Body of pancreas (tissue), 4 donors: ENCODE results near the gene WWC2. TPM values are rescaled to one million over a fixed set of nuclear protein-coding genes. Genes with fewer than 3 reads are reported as not detected.
A peak's percentile ranks its signal among the peaks of the same experiment; 100 is the strongest.

ENCODE experiments used
- ATAC-seq: fragments of 150-250 bp; one replicate; pipeline ENCODE4 v1.9.1; 2016
- DNase-seq, 4 donors: peaks; one replicate each; pipeline ENCODE4 v3.0.0-alpha.2; 2019
- H3K27ac ChIP-seq, 4 donors: fragments of 200-600 bp; sonication (generic); 1 replicate in 3 of 4; 2 replicates in 1 of 4; pipeline versions ENCODE4 v1.5.1 to v1.6.1; 2016 to 2019; ENCODE audit warnings: mild to moderate bottlenecking in 1 of 4, mixed read lengths in 1 of 4, moderate library complexity in 1 of 4
- H3K27me3 ChIP-seq, 2 donors: fragments of 200-600 bp; sonication (generic); one replicate each; pipeline ENCODE4 v1.6.0; 2016; ENCODE audit warnings: mild to moderate bottlenecking in 1 of 2
- H3K36me3 ChIP-seq, 2 donors: fragments of 200-600 bp; sonication (generic); replicated peaks in 1 of 2; 2 replicates each; pipeline ENCODE4 v1.5.1; 2016; ENCODE audit warnings: low read depth in 2 of 2; ENCODE audit not compliant: insufficient read depth in 1 of 2
- H3K4me1 ChIP-seq: fragments of 200-600 bp; sonication (generic); one replicate; pipeline ENCODE4 v1.6.0; 2016
- H3K4me3 ChIP-seq, 2 donors: fragments of 200-600 bp; sonication (generic); 1 replicate in 1 of 2; 2 replicates in 1 of 2; pipeline ENCODE4 v1.5.1; 2016 to 2019
- H3K9me3 ChIP-seq, 3 donors: fragments of 200-600 bp; sonication (generic); 1 replicate in 2 of 3; 2 replicates in 1 of 3; pipeline ENCODE4 v1.5.1; 2016
- POLR2A ChIP-seq, 3 donors: fragments of 450-650 bp; IDR thresholded peaks; one replicate each; pipeline ENCODE4 v1.6.1; 2016; ENCODE audit warnings: antibody characterized with exemption in 3 of 3, mild to moderate bottlenecking in 2 of 3
- WGBS, 2 donors: methylation state at CpG; one replicate each; pipeline ENCODE4 v1.1.5; 2017; 5-methylcytosine and 5-hydroxymethylcytosine counted together
- intact Hi-C: fragments of 100-400 bp; cut with DNase I; formaldehyde crosslinking; loops from one replicate; pipeline ENCODE4 v1.15.1; 2023
- total RNA-seq, 2 donors: library from RNA; depleted of rRNA; stranded (reverse); fragments of >200 nt; gene quantifications; one replicate each; pipeline ENCODE4 v1.1.0, GENCODE V29; 2016
- TF ChIP-seq, protein P1 (sequence below), 7 experiments: fragments of 450-650 bp in 4 of 7; fragments of 200-600 bp in 3 of 7; sonication (generic) in 3 of 7; IDR thresholded peaks; one replicate each; pipeline ENCODE4 v1.5.1; 2016 to 2019; ENCODE audit warnings: antibody characterized with exemption in 7 of 7

WWC2 gene
- total RNA-seq, 2 donors from 2014 or later = 24.4 to 30.3 TPM

DNA sequence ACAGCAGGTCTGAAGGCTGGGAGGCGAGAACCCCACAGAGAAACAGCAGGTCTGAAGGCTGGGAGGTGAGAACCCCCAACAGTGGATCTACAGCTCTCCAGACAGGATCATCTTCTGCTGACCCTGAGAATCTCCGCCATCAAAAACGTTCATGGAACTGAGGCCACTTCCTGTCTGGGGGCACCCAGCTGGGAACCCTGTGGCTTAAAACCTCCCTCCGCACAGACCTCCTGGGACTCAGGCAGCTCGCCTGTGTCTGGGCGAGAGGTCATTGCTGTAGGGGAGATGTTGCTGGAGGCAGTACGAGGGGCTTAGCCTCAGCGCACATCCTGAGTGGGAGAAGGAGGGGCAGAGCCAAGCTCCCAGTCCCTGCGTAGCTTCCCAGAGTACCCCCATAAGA, 238.3 kb downstream of the WWC2 start:
- DNase-seq (peak in 2 of 4 donors; percentile 2 to 3), ATAC-seq (no peak)
- Histone ChIP-seq H3K27me3 (no peaks in the 10 kb centered on the region), H3K27ac (no peak overlapping the region), H3K4me1 (no peaks in the 10 kb centered on the region), H3K4me3 (no peak overlapping the region), H3K36me3 (no peaks in the 10 kb centered on the region), H3K9me3 (no peaks in the 10 kb centered on the region)
- TF ChIP-seq, protein P1, sequence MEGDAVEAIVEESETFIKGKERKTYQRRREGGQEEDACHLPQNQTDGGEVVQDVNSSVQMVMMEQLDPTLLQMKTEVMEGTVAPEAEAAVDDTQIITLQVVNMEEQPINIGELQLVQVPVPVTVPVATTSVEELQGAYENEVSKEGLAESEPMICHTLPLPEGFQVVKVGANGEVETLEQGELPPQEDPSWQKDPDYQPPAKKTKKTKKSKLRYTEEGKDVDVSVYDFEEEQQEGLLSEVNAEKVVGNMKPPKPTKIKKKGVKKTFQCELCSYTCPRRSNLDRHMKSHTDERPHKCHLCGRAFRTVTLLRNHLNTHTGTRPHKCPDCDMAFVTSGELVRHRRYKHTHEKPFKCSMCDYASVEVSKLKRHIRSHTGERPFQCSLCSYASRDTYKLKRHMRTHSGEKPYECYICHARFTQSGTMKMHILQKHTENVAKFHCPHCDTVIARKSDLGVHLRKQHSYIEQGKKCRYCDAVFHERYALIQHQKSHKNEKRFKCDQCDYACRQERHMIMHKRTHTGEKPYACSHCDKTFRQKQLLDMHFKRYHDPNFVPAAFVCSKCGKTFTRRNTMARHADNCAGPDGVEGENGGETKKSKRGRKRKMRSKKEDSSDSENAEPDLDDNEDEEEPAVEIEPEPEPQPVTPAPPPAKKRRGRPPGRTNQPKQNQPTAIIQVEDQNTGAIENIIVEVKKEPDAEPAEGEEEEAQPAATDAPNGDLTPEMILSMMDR (IDR thresholded peaks at IDR 0.05) = no peak
- TF ChIP-seq POLR2A (IDR thresholded peaks at IDR 0.05) = no peak
- 79 to 98% methylated on average over 7 to 9 of the region's 9 CpGs for WGBS, 2 donors
- intact Hi-C loops = no loop called here

DNA sequence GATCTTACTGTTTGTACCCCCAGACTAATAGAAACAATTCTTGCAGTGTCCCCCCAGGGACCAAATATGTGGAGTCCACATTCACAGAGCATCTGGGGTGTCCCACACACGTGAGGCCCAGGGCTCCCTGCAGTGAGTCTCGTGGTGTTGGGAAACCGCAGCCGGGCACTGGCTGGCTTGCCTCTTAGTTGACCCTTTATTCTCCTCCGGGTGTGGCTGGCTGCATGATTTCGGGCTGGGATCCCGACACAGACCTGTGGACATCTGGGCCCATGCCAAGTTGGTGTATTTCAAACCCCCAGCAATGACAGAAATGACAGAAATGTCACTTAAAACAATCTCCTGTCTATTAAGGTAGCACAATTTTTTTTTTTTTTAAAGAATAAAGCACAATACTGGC, 238.8 kb downstream of the WWC2 start:
- TF ChIP-seq, protein P1 (IDR thresholded peaks at IDR 0.05) = no peak
- no peak for TF ChIP-seq POLR2A (IDR thresholded peaks at IDR 0.05)
- H3K4me3 ChIP-seq = no peak overlapping the region
- no peak overlapping the region for H3K27ac ChIP-seq
- H3K27me3 ChIP-seq = no peaks in the 10 kb centered on the region
- H3K9me3 ChIP-seq = no peaks in the 10 kb centered on the region
- intact Hi-C loops = no loop called here
- WGBS, 2 donors = 53 to 63% methylated on average over 7 of the region's 7 CpGs
- peaks cover 2% of the 10 kb centered on the region for H3K4me1 ChIP-seq
- DNase-seq = peak in 3 of 4 donors; percentile 9 to 28 (median 15)
- no peaks in the 10 kb centered on the region for H3K36me3 ChIP-seq
- ATAC-seq = no peak

DNA sequence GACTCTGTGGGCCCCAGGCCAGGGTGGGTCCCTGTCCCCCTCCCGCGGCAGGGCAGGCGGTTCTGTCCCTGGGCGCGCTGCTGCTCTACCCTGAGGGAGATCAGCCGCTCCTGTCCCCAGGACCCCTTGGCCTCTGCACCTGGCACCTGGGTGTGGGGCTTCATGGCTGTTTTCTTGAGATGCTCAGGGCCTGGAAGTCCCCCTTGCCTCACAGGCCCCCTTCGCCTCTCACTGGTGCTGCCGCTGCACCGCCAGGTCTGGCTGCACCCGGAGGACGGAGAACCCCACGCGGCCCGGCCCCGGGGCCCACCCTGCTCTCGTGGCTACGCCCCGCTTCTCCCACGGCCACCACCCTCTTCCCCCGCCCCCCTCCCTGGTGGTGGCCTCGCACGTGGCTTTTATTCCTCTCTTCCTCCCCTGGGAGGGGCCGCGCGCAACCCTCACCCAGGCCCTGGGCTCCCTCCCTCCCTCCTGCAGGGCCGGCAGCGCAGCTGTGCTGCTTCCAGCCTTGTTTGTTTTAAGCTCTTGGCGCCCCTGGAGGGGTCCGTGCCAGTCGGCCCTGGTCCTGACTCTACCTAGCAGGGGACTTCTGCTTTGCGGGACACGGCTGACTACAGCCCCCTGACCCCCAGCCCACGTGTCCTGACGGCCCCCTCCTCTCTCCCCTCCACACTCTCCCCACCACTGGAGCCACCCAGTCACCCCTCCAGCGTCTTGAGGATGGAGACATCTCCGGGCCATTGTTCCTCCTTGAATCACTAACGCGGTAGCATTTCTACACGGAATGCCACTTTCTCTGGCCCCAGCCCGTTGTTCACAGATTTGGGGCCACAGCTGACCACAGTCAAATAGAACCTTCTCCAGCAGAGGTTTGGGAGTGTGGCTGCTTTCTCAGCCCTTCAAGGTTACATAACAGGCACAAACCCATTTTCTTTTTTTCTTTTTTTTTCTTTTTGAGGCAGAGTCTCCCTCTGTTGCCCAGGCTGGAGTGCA, 243.8 kb downstream of the WWC2 start:
- intact Hi-C loops = no loop called here

DNA sequence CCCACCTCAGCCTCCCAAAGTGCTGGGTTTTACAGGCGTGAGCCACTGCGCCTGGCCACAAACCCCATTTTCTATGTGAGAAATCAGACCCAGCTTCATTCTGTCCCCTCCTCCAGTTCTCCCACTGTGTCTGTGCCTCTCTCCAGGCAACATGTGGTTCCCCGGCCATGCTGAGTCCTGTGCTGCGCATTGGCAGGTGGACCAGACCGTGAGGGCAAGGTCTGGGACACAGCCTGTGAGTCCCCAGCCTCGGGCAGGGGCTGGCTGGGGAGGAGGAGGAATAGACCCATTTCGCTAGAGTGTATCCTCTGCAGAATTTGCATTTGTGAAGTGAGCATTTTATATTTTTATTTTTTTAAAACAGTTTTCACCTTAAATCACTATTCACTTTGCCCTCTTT, 244.7 kb downstream of the WWC2 start:
- no peak overlapping the region for H3K27ac ChIP-seq
- peaks cover 6% of the 10 kb centered on the region for H3K4me1 ChIP-seq
- no peaks in the 10 kb centered on the region for H3K27me3 ChIP-seq
- H3K4me3 ChIP-seq = no peak overlapping the region
- no peaks in the 10 kb centered on the region for H3K9me3 ChIP-seq
- no peak for ATAC-seq
- WGBS, 2 donors = 92 to 96% methylated on average over 7 of the region's 7 CpGs
- intact Hi-C loops = no loop called here
- no peak for TF ChIP-seq POLR2A (IDR thresholded peaks at IDR 0.05)
- TF ChIP-seq, protein P1 (IDR thresholded peaks at IDR 0.05) = no peak
- no peak for DNase-seq
- H3K36me3 ChIP-seq = no peaks in the 10 kb centered on the region

More for the DNA sequence above, 243.8 kb downstream of the WWC2 start:
- DNase-seq (peak in 2 of 4 donors; percentile 19 to 29), ATAC-seq (no peak)
- H3K27me3 ChIP-seq = no peaks in the 10 kb centered on the region
- no peak overlapping the region for H3K27ac ChIP-seq
- WGBS, 2 donors = 32 to 50% methylated on average over 31 to 32 of the region's 40 CpGs
- H3K4me1 ChIP-seq = peaks cover 6% of the 10 kb centered on the region
- H3K36me3 ChIP-seq = no peaks in the 10 kb centered on the region
- H3K9me3 ChIP-seq = no peaks in the 10 kb centered on the region
- no peak overlapping the region for H3K4me3 ChIP-seq
- no peak for TF ChIP-seq POLR2A (IDR thresholded peaks at IDR 0.05)
- TF ChIP-seq, protein P1 (IDR thresholded peaks at IDR 0.05) = no peak
